ENCODE results near the gene ADGRG2. TPM values are rescaled to one million over a fixed set of nuclear protein-coding genes. Genes with fewer than 3 reads are reported as not detected.
A peak's percentile ranks its signal among the peaks of the same experiment; 100 is the strongest.

Gene ADGRG2
- total and polyA plus RNA-seq, 7 experiments from 2014 or later, result 0.08 TPM; not detected in 6

- ATAC-seq (no peak), DNase-seq (no peak)
- POLR2A ChIA-PET, result no interaction called here
- peaks cover 0 to 3% (median 0%) of the 10 kb centered on the region in 11 donors for H3K9me3 Mint-ChIP-seq
- H3K27ac Mint-ChIP-seq, result no peak overlapping the region
- no peaks in the 10 kb centered on the region for H3K9me3 ChIP-seq (ENCODE audit: control insufficient read depth in 2 of 3, low read length in 3 of 3)
- H3K4me3 ChIP-seq (ENCODE audit: low read length), result no peak overlapping the region
- no peaks in the 10 kb centered on the region for H3K36me3 Mint-ChIP-seq
- no peaks in the 10 kb centered on the region for H3K36me3 ChIP-seq (ENCODE audit: control insufficient read depth in 2 of 3, insufficient read depth in 3 of 3, low read length in 3 of 3)
- no peaks in the 10 kb centered on the region for H3K4me1 ChIP-seq (ENCODE audit: control insufficient read depth in 2 of 2, insufficient read depth in 2 of 2, low read length in 2 of 2)
- peaks cover 0 to 16% (median 4%) of the 10 kb centered on the region in 5 donors for H3K27me3 Mint-ChIP-seq
- no peak overlapping the region for H3K4me3 Mint-ChIP-seq
- H3K27ac ChIP-seq (ENCODE audit: low read depth, low read length), result no peak overlapping the region
- no peaks in the 10 kb centered on the region for H3K27me3 ChIP-seq (ENCODE audit: control insufficient read depth in 2 of 2, insufficient read depth in 2 of 2, low read length in 2 of 2)
- no peaks in the 10 kb centered on the region for H3K4me1 Mint-ChIP-seq
- intact Hi-C loops (cut with micrococcal nuclease), result no loop called here
- CTCF ChIA-PET, result no interaction called here
Observed at GRCh38 chrX:19133231-19133630, 11.0 kb upstream of the ADGRG2 start.

- no peaks in the 10 kb centered on the region for H3K4me1 Mint-ChIP-seq
- POLR2A ChIA-PET, result no interaction called here
- no peak overlapping the region for H3K27ac Mint-ChIP-seq
- peaks cover 0 to 3% (median 0%) of the 10 kb centered on the region in 11 donors for H3K9me3 Mint-ChIP-seq
- Histone ChIP-seq H3K27ac (ENCODE audit: low read depth, low read length) (no peak overlapping the region), H3K27me3 (ENCODE audit: control insufficient read depth in 2 of 2, insufficient read depth in 2 of 2, low read length in 2 of 2) (no peaks in the 10 kb centered on the region), H3K9me3 (ENCODE audit: control insufficient read depth in 2 of 3, low read length in 3 of 3) (no peaks in the 10 kb centered on the region), H3K4me1 (ENCODE audit: control insufficient read depth in 2 of 2, insufficient read depth in 2 of 2, low read length in 2 of 2) (no peaks in the 10 kb centered on the region), H3K4me3 (ENCODE audit: low read length) (no peak overlapping the region), H3K36me3 (ENCODE audit: control insufficient read depth in 2 of 3, insufficient read depth in 3 of 3, low read length in 3 of 3) (no peaks in the 10 kb centered on the region)
- intact Hi-C loops (cut with micrococcal nuclease), result no loop called here
- H3K27me3 Mint-ChIP-seq, result peaks cover under 1 to 16% (median 5%) of the 10 kb centered on the region in 5 donors
- CTCF ChIA-PET, result no interaction called here
- ATAC-seq (no peak), DNase-seq (no peak)
- H3K4me3 Mint-ChIP-seq, result no peak overlapping the region
- H3K36me3 Mint-ChIP-seq, result no peaks in the 10 kb centered on the region
Observed at GRCh38 chrX:19130628-19131027, 8.4 kb upstream of the ADGRG2 start.

DNA sequence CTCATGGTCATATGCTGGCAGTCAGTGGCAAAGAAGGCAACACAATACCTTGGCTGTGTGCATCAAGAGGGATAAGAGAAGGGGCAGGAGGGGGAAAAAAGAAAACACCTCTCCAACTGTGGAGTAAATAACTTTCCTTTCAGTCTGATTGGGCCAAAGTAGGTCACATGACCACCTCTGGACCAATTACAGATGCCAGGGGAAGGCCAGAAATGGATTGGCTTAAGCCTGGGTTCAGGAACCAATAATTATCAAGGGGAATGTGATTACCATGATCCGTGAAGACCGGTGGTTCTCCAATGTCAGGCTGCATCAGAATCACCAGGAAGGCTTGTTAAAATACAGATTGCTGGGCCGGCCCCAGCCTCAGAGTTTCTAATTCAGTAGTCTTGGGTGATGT lies 7.4 kb upstream of the ADGRG2 start:
- no peaks in the 10 kb centered on the region for H3K36me3 Mint-ChIP-seq
- no peak overlapping the region for H3K27ac Mint-ChIP-seq
- Histone ChIP-seq H3K27ac (ENCODE audit: low read depth, low read length) (no peak overlapping the region), H3K36me3 (ENCODE audit: control insufficient read depth in 2 of 3, insufficient read depth in 3 of 3, low read length in 3 of 3) (no peaks in the 10 kb centered on the region), H3K4me3 (ENCODE audit: low read length) (no peak overlapping the region), H3K4me1 (ENCODE audit: control insufficient read depth in 2 of 2, insufficient read depth in 2 of 2, low read length in 2 of 2) (no peaks in the 10 kb centered on the region), H3K27me3 (ENCODE audit: control insufficient read depth in 2 of 2, insufficient read depth in 2 of 2, low read length in 2 of 2) (no peaks in the 10 kb centered on the region), H3K9me3 (ENCODE audit: control insufficient read depth in 2 of 3, low read length in 3 of 3) (no peaks in the 10 kb centered on the region)
- DNase-seq (no peak), ATAC-seq (no peak)
- peaks cover 4 to 14% (median 12%) of the 10 kb centered on the region in 5 donors for H3K27me3 Mint-ChIP-seq
- peaks cover 0 to 3% (median 0%) of the 10 kb centered on the region in 11 donors for H3K9me3 Mint-ChIP-seq
- no peak overlapping the region for H3K4me3 Mint-ChIP-seq
- H3K4me1 Mint-ChIP-seq, result no peaks in the 10 kb centered on the region
- ChIA-PET POLR2A (no interaction called here), CTCF (no interaction called here)
- intact Hi-C loops (cut with micrococcal nuclease), result no loop called here

DNA sequence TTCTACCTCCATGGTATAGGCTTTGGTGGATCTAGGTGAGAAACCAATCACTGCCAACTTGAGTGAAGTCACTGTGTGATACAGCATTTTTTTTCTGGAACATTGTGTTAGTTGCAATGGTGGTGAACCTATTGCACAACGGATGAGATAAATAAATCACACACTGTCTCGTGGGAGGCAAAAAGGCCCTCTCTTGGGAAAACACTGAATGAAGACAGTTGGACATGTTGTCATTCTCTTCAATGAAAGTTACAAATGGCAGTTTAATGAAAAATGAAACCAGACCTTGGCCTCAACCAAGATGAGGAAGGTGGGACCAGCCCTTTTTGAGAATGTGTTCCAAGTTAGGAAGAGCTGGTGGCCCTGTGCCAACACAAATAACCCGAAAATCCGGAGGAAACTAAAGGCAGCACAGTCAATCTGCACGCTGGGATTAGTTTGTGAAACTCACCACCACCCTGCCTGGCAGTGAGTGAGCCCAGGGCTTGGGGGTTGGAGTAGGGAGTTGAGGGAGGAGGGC lies 5.4 kb upstream of the ADGRG2 start:
- no peak overlapping the region for H3K4me3 ChIP-seq (ENCODE audit: low read length)
- Mint-ChIP-seq H3K9me3 (peaks cover 0 to 3% (median 0%) of the 10 kb centered on the region in 11 donors), H3K27ac (no peak overlapping the region), H3K4me3 (no peak overlapping the region), H3K27me3 (peaks cover 13 to 23% (median 20%) of the 10 kb centered on the region in 5 donors), H3K36me3 (no peaks in the 10 kb centered on the region), H3K4me1 (no peaks in the 10 kb centered on the region)
- H3K27me3 ChIP-seq (ENCODE audit: control insufficient read depth in 2 of 2, insufficient read depth in 2 of 2, low read length in 2 of 2), result no peaks in the 10 kb centered on the region
- H3K4me1 ChIP-seq (ENCODE audit: control insufficient read depth in 2 of 2, insufficient read depth in 2 of 2, low read length in 2 of 2), result no peaks in the 10 kb centered on the region
- no peaks in the 10 kb centered on the region for H3K36me3 ChIP-seq (ENCODE audit: control insufficient read depth in 2 of 3, insufficient read depth in 3 of 3, low read length in 3 of 3)
- intact Hi-C loops (cut with micrococcal nuclease), result no loop called here
- no peaks in the 10 kb centered on the region for H3K9me3 ChIP-seq (ENCODE audit: control insufficient read depth in 2 of 3, low read length in 3 of 3)
- no peak overlapping the region for H3K27ac ChIP-seq (ENCODE audit: low read depth, low read length)
- POLR2A ChIA-PET, result no interaction called here
- DNase-seq (no peak), ATAC-seq (no peak)
- CTCF ChIA-PET, result no interaction called here

DNA sequence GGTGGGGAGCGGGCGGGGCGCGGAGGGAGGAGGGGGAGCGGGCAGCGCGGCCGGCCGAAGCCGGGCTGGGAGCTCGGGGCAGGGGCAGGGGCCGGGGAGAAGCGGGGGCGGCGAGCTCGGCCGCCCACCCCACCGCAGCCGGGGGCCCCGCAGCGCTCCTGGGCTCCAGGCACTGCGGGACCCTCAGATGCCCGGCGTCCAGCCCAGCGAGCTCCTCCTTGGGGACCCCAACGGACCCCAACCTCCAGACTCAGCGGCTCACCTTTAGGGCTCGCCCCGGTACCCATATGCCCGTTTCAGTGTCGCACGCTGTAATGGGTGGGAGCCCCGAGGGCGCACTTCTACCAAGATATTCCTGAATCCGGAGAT lies 357 bp upstream of the ADGRG2 start:
- Mint-ChIP-seq H3K27me3 (peaks cover 26 to 53% (median 35%) of the 10 kb centered on the region in 5 donors), H3K4me1 (peaks cover 0 to 2% (median 0%) of the 10 kb centered on the region in 7 donors), H3K36me3 (no peaks in the 10 kb centered on the region), H3K9me3 (peaks cover 0 to 1% (median 0%) of the 10 kb centered on the region in 11 donors), H3K27ac (no peak overlapping the region), H3K4me3 (peak overlapping the region in 4 of 10 donors; percentile 45 to 50 (median 48))
- H3K27me3 ChIP-seq (ENCODE audit: control insufficient read depth in 2 of 2, insufficient read depth in 2 of 2, low read length in 2 of 2), result no peaks in the 10 kb centered on the region
- H3K36me3 ChIP-seq (ENCODE audit: control insufficient read depth in 2 of 3, insufficient read depth in 3 of 3, low read length in 3 of 3), result no peaks in the 10 kb centered on the region
- no peak for DNase-seq
- ChIA-PET POLR2A (no interaction called here), CTCF (no interaction called here)
- no peak overlapping the region for H3K27ac ChIP-seq (ENCODE audit: low read depth, low read length)
- H3K4me3 ChIP-seq (ENCODE audit: low read length), result no peak overlapping the region
- no peak for ATAC-seq
- H3K9me3 ChIP-seq (ENCODE audit: control insufficient read depth in 2 of 3, low read length in 3 of 3), result no peaks in the 10 kb centered on the region
- H3K4me1 ChIP-seq (ENCODE audit: control insufficient read depth in 2 of 2, insufficient read depth in 2 of 2, low read length in 2 of 2), result no peaks in the 10 kb centered on the region
- intact Hi-C loops (cut with micrococcal nuclease), result no loop called here

- intact Hi-C loops (cut with micrococcal nuclease), result no loop called here
- no peaks in the 10 kb centered on the region for H3K36me3 ChIP-seq (ENCODE audit: control insufficient read depth in 2 of 3, insufficient read depth in 3 of 3, low read length in 3 of 3)
- no peaks in the 10 kb centered on the region for H3K4me1 ChIP-seq (ENCODE audit: control insufficient read depth in 2 of 2, insufficient read depth in 2 of 2, low read length in 2 of 2)
- peaks cover 0 to 2% (median 0%) of the 10 kb centered on the region in 7 donors for H3K4me1 Mint-ChIP-seq
- no peak overlapping the region for H3K4me3 ChIP-seq (ENCODE audit: low read length)
- no peaks in the 10 kb centered on the region for H3K9me3 ChIP-seq (ENCODE audit: control insufficient read depth in 2 of 3, low read length in 3 of 3)
- ChIA-PET POLR2A (no interaction called here), CTCF (no interaction called here)
- DNase-seq (no peak), ATAC-seq (no peak)
- H3K36me3 Mint-ChIP-seq, result no peaks in the 10 kb centered on the region
- peaks cover 26 to 53% (median 38%) of the 10 kb centered on the region in 5 donors for H3K27me3 Mint-ChIP-seq
- no peak overlapping the region for H3K4me3 Mint-ChIP-seq
- H3K9me3 Mint-ChIP-seq, result peaks cover 0 to 1% (median 0%) of the 10 kb centered on the region in 11 donors
- H3K27me3 ChIP-seq (ENCODE audit: control insufficient read depth in 2 of 2, insufficient read depth in 2 of 2, low read length in 2 of 2), result no peaks in the 10 kb centered on the region
- no peak overlapping the region for H3K27ac Mint-ChIP-seq
- no peak overlapping the region for H3K27ac ChIP-seq (ENCODE audit: low read depth, low read length)
Observed at GRCh38 chrX:19121466-19121865, 802 bp downstream of the ADGRG2 start.

- ATAC-seq, result no peak
- no peak for DNase-seq
- H3K9me3 ChIP-seq (ENCODE audit: control insufficient read depth in 2 of 3, low read length in 3 of 3), result no peaks in the 10 kb centered on the region
- H3K36me3 ChIP-seq (ENCODE audit: control insufficient read depth in 2 of 3, insufficient read depth in 3 of 3, low read length in 3 of 3), result no peaks in the 10 kb centered on the region
- no peak overlapping the region for H3K4me3 ChIP-seq (ENCODE audit: low read length)
- Mint-ChIP-seq H3K27ac (no peak overlapping the region), H3K4me1 (no peaks in the 10 kb centered on the region), H3K36me3 (no peaks in the 10 kb centered on the region), H3K9me3 (peaks cover 0 to 5% (median 0%) of the 10 kb centered on the region in 11 donors), H3K4me3 (no peak overlapping the region), H3K27me3 (peaks cover 11 to 58% (median 37%) of the 10 kb centered on the region in 5 donors)
- H3K27me3 ChIP-seq (ENCODE audit: control insufficient read depth in 2 of 2, insufficient read depth in 2 of 2, low read length in 2 of 2), result no peaks in the 10 kb centered on the region
- H3K4me1 ChIP-seq (ENCODE audit: control insufficient read depth in 2 of 2, insufficient read depth in 2 of 2, low read length in 2 of 2), result no peaks in the 10 kb centered on the region
- no peak overlapping the region for H3K27ac ChIP-seq (ENCODE audit: low read depth, low read length)
- POLR2A ChIA-PET, result no interaction called here
- CTCF ChIA-PET, result no interaction called here
- intact Hi-C loops (cut with micrococcal nuclease), result no loop called here
Observed at GRCh38 chrX:19110642-19111041, 11.6 kb downstream of the ADGRG2 start.

Measured in naive thymus-derived CD4-positive, alpha-beta T cell (primary cell).